ENCODE measurements around the gene RAB12.

- TF ChIP-seq, protein P1, sequence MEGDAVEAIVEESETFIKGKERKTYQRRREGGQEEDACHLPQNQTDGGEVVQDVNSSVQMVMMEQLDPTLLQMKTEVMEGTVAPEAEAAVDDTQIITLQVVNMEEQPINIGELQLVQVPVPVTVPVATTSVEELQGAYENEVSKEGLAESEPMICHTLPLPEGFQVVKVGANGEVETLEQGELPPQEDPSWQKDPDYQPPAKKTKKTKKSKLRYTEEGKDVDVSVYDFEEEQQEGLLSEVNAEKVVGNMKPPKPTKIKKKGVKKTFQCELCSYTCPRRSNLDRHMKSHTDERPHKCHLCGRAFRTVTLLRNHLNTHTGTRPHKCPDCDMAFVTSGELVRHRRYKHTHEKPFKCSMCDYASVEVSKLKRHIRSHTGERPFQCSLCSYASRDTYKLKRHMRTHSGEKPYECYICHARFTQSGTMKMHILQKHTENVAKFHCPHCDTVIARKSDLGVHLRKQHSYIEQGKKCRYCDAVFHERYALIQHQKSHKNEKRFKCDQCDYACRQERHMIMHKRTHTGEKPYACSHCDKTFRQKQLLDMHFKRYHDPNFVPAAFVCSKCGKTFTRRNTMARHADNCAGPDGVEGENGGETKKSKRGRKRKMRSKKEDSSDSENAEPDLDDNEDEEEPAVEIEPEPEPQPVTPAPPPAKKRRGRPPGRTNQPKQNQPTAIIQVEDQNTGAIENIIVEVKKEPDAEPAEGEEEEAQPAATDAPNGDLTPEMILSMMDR (conservative IDR thresholded peaks at IDR 0.05 in 1 of 2, IDR thresholded peaks at IDR 0.05 in 1 of 2; ENCODE audit: extremely low read depth in 1 of 2, insufficient read depth in 1 of 2, low read depth in 1 of 2, low read length in 2 of 2), result no peak
- TF ChIP-seq EZH2 (IDR thresholded peaks at IDR 0.05; ENCODE audit: borderline replicate concordance, low read length), result no peak
These were observed 10.8 kb downstream of the RAB12 start for GRCh38 chr18:8619835-8620577.
